ENCODE results near the gene MYO1F.
"Not testable (repeated sequence)": the region's sequence is repeated elsewhere in the genome, so short reads cannot be mapped to it uniquely, and the experiment has no call there.

MYO1F gene

GRCh38 chr19:8561075-8561764 lies 16.0 kb downstream of the MYO1F start:
- no peak for TF ChIP-seq CTCF (IDR thresholded peaks at IDR 0.05; ENCODE audit: low read depth, low read length)
- H3K4me3 ChIP-seq (ENCODE audit: low read depth, low read length): no peak overlapping the region

- H3K4me3 ChIP-seq (ENCODE audit: low read depth, low read length): no peak overlapping the region
- TF ChIP-seq CTCF (IDR thresholded peaks at IDR 0.05; ENCODE audit: low read depth, low read length): no peak
Observed at GRCh38 chr19:8558325-8558724, 18.9 kb downstream of the MYO1F start.

- TF ChIP-seq CTCF (IDR thresholded peaks at IDR 0.05; ENCODE audit: low read depth, low read length): no peak
Observed at GRCh38 chr19:8557642-8558238, 19.5 kb downstream of the MYO1F start.

GRCh38 chr19:8553729-8554128 lies 23.5 kb downstream of the MYO1F start:
- not testable (repeated sequence) for H3K4me3 ChIP-seq (ENCODE audit: low read depth, low read length)

More at GRCh38 chr19:8557642-8558238, 19.5 kb downstream of the MYO1F start:
- H3K4me3 ChIP-seq (ENCODE audit: low read depth, low read length): no peak overlapping the region

- no peak overlapping the region for H3K4me3 ChIP-seq (ENCODE audit: low read depth, low read length)
- no peak for TF ChIP-seq CTCF (IDR thresholded peaks at IDR 0.05; ENCODE audit: low read depth, low read length)
Observed at GRCh38 chr19:8552810-8553209, 24.4 kb downstream of the MYO1F start.

- H3K4me3 ChIP-seq (ENCODE audit: low read depth, low read length): no peak overlapping the region
- TF ChIP-seq CTCF (IDR thresholded peaks at IDR 0.05; ENCODE audit: low read depth, low read length): no peak
Observed at GRCh38 chr19:8550070-8550469, 27.2 kb downstream of the MYO1F start.

GRCh38 chr19:8545743-8546142 lies 31.5 kb downstream of the MYO1F start:
- TF ChIP-seq CTCF (IDR thresholded peaks at IDR 0.05; ENCODE audit: low read depth, low read length): no peak

More at GRCh38 chr19:8545743-8546142, 31.5 kb downstream of the MYO1F start:
- no peak overlapping the region for H3K4me3 ChIP-seq (ENCODE audit: low read depth, low read length)

Data from WI38 (cell line).